AG20443 (cell line): ENCODE measurements around the gene MAP3K20.
"Not testable (repeated sequence)": the region's sequence is repeated elsewhere in the genome, so short reads cannot be mapped to it uniquely, and the experiment has no call there.

Experiments used
- DNase-seq: peaks from one replicate; pipeline ENCODE4 v3.0.0; 2012; ENCODE audit warnings: low spot score, mixed read lengths

The MAP3K20 gene

GRCh38 chr2:173279527-173279868 is 203.9 kb downstream of the MAP3K20 start:
- DNase-seq, result no peak

- no peak for DNase-seq
These were observed 205.2 kb downstream of the MAP3K20 start for GRCh38 chr2:173280853-173281252.

GRCh38 chr2:173281898-173282297 is 206.3 kb downstream of the MAP3K20 start:
- not testable (repeated sequence) for DNase-seq

- no peak for DNase-seq
These were observed 207.3 kb downstream of the MAP3K20 start for GRCh38 chr2:173282795-173283545.

GRCh38 chr2:173286153-173286809 is 210.6 kb downstream of the MAP3K20 start:
- DNase-seq, result no peak

GRCh38 chr2:173287594-173287993 is 211.9 kb downstream of the MAP3K20 start:
- DNase-seq, result no peak

GRCh38 chr2:173288561-173288960 is 212.9 kb downstream of the MAP3K20 start:
- DNase-seq, result peak; percentile 41

- DNase-seq, result no peak
These were observed 214.4 kb downstream of the MAP3K20 start for GRCh38 chr2:173290046-173290445.

- no peak for DNase-seq
These were observed 214.9 kb downstream of the MAP3K20 start for GRCh38 chr2:173290518-173290917.

- DNase-seq, result no peak
These were observed 215.8 kb downstream of the MAP3K20 start for GRCh38 chr2:173291412-173291811.

- no peak for DNase-seq
These were observed 220.6 kb downstream of the MAP3K20 start for GRCh38 chr2:173296235-173296634.

GRCh38 chr2:173298536-173299097 is 223.0 kb downstream of the MAP3K20 start:
- no peak for DNase-seq

GRCh38 chr2:173299764-173300163 is 224.1 kb downstream of the MAP3K20 start:
- DNase-seq, result no peak

- no peak for DNase-seq
These were observed 224.8 kb downstream of the MAP3K20 start for GRCh38 chr2:173300458-173300857.

- not testable (repeated sequence) for DNase-seq
These were observed 225.9 kb downstream of the MAP3K20 start for GRCh38 chr2:173301549-173301948.

GRCh38 chr2:173305303-173305702 is 229.7 kb downstream of the MAP3K20 start:
- no peak for DNase-seq

GRCh38 chr2:173307293-173307692 is 231.6 kb downstream of the MAP3K20 start:
- no peak for DNase-seq

- DNase-seq, result not testable (repeated sequence)
These were observed 233.7 kb downstream of the MAP3K20 start for GRCh38 chr2:173309370-173309769.

- DNase-seq, result no peak
These were observed 236.4 kb downstream of the MAP3K20 start for GRCh38 chr2:173311844-173312606.
